ENCODE measurements around the gene NEK11. TPM values are rescaled to one million over a fixed set of nuclear protein-coding genes. Genes with fewer than 3 reads are reported as not detected.

NEK11 gene
- total RNA-seq, 2 experiments from 2014 or later = 1.2 to 1.6 TPM

DNA sequence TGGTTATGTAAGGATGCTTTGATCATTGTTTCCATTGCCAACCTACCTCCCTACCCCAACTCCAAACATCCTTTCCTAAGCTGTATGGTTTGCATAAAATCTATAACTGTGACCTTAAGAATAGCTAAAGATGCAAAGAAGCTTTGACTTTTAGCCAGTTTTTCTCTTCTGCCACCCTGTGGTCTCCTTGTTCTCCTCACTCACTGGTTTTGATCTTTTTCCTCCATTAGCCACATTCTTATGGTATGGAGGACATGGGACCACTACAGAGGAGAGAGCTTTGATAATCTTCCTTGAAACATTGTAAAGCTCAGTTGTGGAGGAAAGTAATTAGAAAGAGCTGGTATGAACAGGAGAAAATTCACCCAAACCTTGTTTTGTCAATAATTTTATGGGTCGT lies 115.9 kb downstream of the NEK11 start:
- Mint-ChIP-seq H3K27me3 (no peaks in the 10 kb centered on the region), H3K4me1 (ENCODE audit: low read depth) (no peaks in the 10 kb centered on the region), H3K4me3 (no peak overlapping the region), H3K36me3 (ENCODE audit: low read depth) (no peaks in the 10 kb centered on the region), H3K27ac (no peak overlapping the region), H3K9me3 (peaks cover 1% of the 10 kb centered on the region)
- DNase-seq (no peak), ATAC-seq (no peak)
- intact Hi-C loops (cut with micrococcal nuclease) = no loop called here
- ChIA-PET POLR2A (no interaction called here), CTCF (no interaction called here)
- no peak for TF ChIP-seq CTCF (IDR thresholded peaks at IDR 0.05)

- intact Hi-C loops (cut with micrococcal nuclease) = no loop called here
- Mint-ChIP-seq H3K4me3 (no peak overlapping the region), H3K27ac (no peak overlapping the region), H3K36me3 (ENCODE audit: low read depth) (no peaks in the 10 kb centered on the region), H3K4me1 (ENCODE audit: low read depth) (no peaks in the 10 kb centered on the region), H3K27me3 (no peaks in the 10 kb centered on the region), H3K9me3 (peaks cover 1% of the 10 kb centered on the region)
- ChIA-PET CTCF (no interaction called here), POLR2A (no interaction called here)
- TF ChIP-seq CTCF (IDR thresholded peaks at IDR 0.05) = no peak
- ATAC-seq (no peak), DNase-seq (no peak)
These were observed 117.1 kb downstream of the NEK11 start for GRCh38 chr3:131143802-131144201.

GRCh38 chr3:131147534-131147933 lies 120.9 kb downstream of the NEK11 start:
- no peak for TF ChIP-seq CTCF (IDR thresholded peaks at IDR 0.05)

GRCh38 chr3:131158434-131158833 lies 131.8 kb downstream of the NEK11 start:
- ChIA-PET CTCF (no interaction called here), POLR2A (no interaction called here)
- Mint-ChIP-seq H3K27ac (no peak overlapping the region), H3K9me3 (no peaks in the 10 kb centered on the region), H3K4me3 (no peak overlapping the region), H3K4me1 (ENCODE audit: low read depth) (no peaks in the 10 kb centered on the region), H3K36me3 (ENCODE audit: low read depth) (no peaks in the 10 kb centered on the region), H3K27me3 (no peaks in the 10 kb centered on the region)
- ATAC-seq (no peak), DNase-seq (no peak)
- intact Hi-C loops (cut with micrococcal nuclease) = no loop called here
- TF ChIP-seq CTCF (IDR thresholded peaks at IDR 0.05) = no peak

More at GRCh38 chr3:131147534-131147933, 120.9 kb downstream of the NEK11 start:
- H3K4me1 Mint-ChIP-seq (ENCODE audit: low read depth) = no peaks in the 10 kb centered on the region
- ATAC-seq (no peak), DNase-seq (no peak)
- peaks cover 3% of the 10 kb centered on the region for H3K9me3 Mint-ChIP-seq
- CTCF ChIA-PET = no interaction called here
- no peaks in the 10 kb centered on the region for H3K36me3 Mint-ChIP-seq (ENCODE audit: low read depth)
- H3K27me3 Mint-ChIP-seq = no peaks in the 10 kb centered on the region
- POLR2A ChIA-PET = no interaction called here
- H3K4me3 Mint-ChIP-seq = no peak overlapping the region
- H3K27ac Mint-ChIP-seq = no peak overlapping the region
- intact Hi-C loops (cut with micrococcal nuclease) = no loop called here

GRCh38 chr3:131162516-131162915 lies 135.8 kb downstream of the NEK11 start:
- intact Hi-C loops (cut with micrococcal nuclease) = no loop called here
- Mint-ChIP-seq H3K27me3 (no peaks in the 10 kb centered on the region), H3K9me3 (no peaks in the 10 kb centered on the region), H3K4me3 (no peak overlapping the region), H3K36me3 (ENCODE audit: low read depth) (no peaks in the 10 kb centered on the region), H3K27ac (no peak overlapping the region), H3K4me1 (ENCODE audit: low read depth) (no peaks in the 10 kb centered on the region)
- no peak for TF ChIP-seq CTCF (IDR thresholded peaks at IDR 0.05)
- no peak for ATAC-seq
- POLR2A ChIA-PET = no interaction called here
- CTCF ChIA-PET = no interaction called here
- DNase-seq = no peak

Data from activated CD8-positive, alpha-beta T cell treated with anti-CD3 and anti-CD28 coated beads for 36 hours (primary cell).